Measurements from ENCODE around the gene ITIH3.

GRCh38 chr3:52852419-52852818, 57.8 kb downstream of the ITIH3 start:
- TF ChIP-seq POLR2A (IDR thresholded peaks at IDR 0.05; ENCODE audit: low read length), result no peak
- no peak for TF ChIP-seq GATA1 (IDR thresholded peaks at IDR 0.05; ENCODE audit: low read depth, low read length)

Measured in erythroblast (primary cell).